ENCODE results near the gene PAPSS2. TPM values are rescaled to one million over a fixed set of nuclear protein-coding genes. Genes with fewer than 3 reads are reported as not detected.

Gene PAPSS2
- 43.5 and 49.2 TPM in 2 replicates for total RNA-seq

GRCh38 chr10:87659571-87660483 lies at the start of gene PAPSS2:
Gene PAPSS2, plus strand, starts transcription at chr10:87659878. Its CDS starts 104 bp downstream, at chr10:87659982.

Other genes starting within 250 kb of the PAPSS2 start
- gene MINPP1, start 155.0 kb upstream of the PAPSS2 start, total RNA-seq: 34.3 and 35.7 TPM in 2 replicates
- gene ATAD1, start 158.3 kb downstream of the PAPSS2 start, total RNA-seq: 37.0 and 54.9 TPM in 2 replicates
- 0.30 and 0.32 TPM in 2 replicates for gene KLLN, start 203.7 kb downstream of the PAPSS2 start, total RNA-seq
- gene PTEN, start 203.7 kb downstream of the PAPSS2 start, total RNA-seq: 83.5 and 84.5 TPM in 2 replicates

All from epithelial cell of umbilical artery (primary cell).